OCI-LY1 (cell line): Measurements from ENCODE around the gene IFNK.

Source experiments
- H2AFZ ChIP-seq: fragments of 200-600 bp; sonication (generic), shearing (Covaris generic); 2 replicates; pipeline ENCODE4 v1.6.0; 2014; ENCODE audit warnings: antibody characterized with exemption, mild to moderate bottlenecking, low read length
- H3F3A ChIP-seq: fragments of 200-600 bp; sonication (generic), shearing (Covaris generic); 2 replicates; pipeline ENCODE4 v1.6.0; 2014; ENCODE audit warnings: mild to moderate bottlenecking, antibody characterized with exemption, low read length, moderate library complexity; ENCODE audit not compliant: insufficient read depth
- H3K27ac ChIP-seq: fragments of 200-600 bp; sonication (generic); 2 replicates; pipeline ENCODE4 v1.5.1; 2014; ENCODE audit warnings: low read length, mixed run types, mild to moderate bottlenecking, low read depth; ENCODE audit not compliant: poor library complexity, severe bottlenecking
- H3K27me3 ChIP-seq: fragments of 200-600 bp; sonication (generic); 2 replicates; pipeline ENCODE4 v1.6.0; 2014; ENCODE audit warnings: antibody characterized with exemption, mild to moderate bottlenecking, low read length, moderate library complexity; ENCODE audit not compliant: insufficient read depth
- H3K36me3 ChIP-seq: fragments of 200-600 bp; sonication (generic); 2 replicates; pipeline ENCODE4 v1.6.1; 2014; ENCODE audit warnings: mild to moderate bottlenecking, antibody characterized with exemption, low read length, moderate library complexity, mixed read lengths; ENCODE audit not compliant: insufficient read depth
- H3K4me1 ChIP-seq: fragments of 200-600 bp; sonication (generic); 2 replicates; pipeline ENCODE4 v1.5.1; 2014; ENCODE audit warnings: mild to moderate bottlenecking, low read length, moderate library complexity; ENCODE audit not compliant: insufficient read depth, severe bottlenecking
- H3K4me2 ChIP-seq: fragments of 200-600 bp; sonication (generic), shearing (Covaris generic); 2 replicates; pipeline ENCODE4 v1.6.1; 2014; ENCODE audit warnings: low read length
- H3K4me3 ChIP-seq: fragments of 200-600 bp; sonication (generic); 2 replicates; pipeline ENCODE4 v1.5.1; 2014; ENCODE audit warnings: low read length, low read depth, mild to moderate bottlenecking, mixed read lengths; ENCODE audit not compliant: poor library complexity, severe bottlenecking
- H3K79me2 ChIP-seq: fragments of 200-600 bp; shearing (Covaris generic); 2 replicates; pipeline ENCODE4 v1.6.1; 2016; ENCODE audit warnings: mixed run types, low read length, mixed read lengths; ENCODE audit not compliant: insufficient read depth
- H3K9ac ChIP-seq: fragments of 200-600 bp; sonication (generic), shearing (Covaris generic); 2 replicates; pipeline ENCODE4 v1.6.1; 2014; ENCODE audit warnings: mild to moderate bottlenecking, low read length, mixed read lengths
- H3K9me2 ChIP-seq: fragments of 200-600 bp; sonication (generic), shearing (Covaris generic); 2 replicates; pipeline ENCODE4 v1.6.1; 2014; ENCODE audit warnings: low read depth, mild to moderate bottlenecking, low read length, mixed read lengths
- H3K9me3 ChIP-seq: fragments of 200-600 bp; shearing (Covaris generic); 2 replicates; pipeline ENCODE4 v1.6.1; 2014; ENCODE audit warnings: low read length, mixed read lengths
- H4K20me1 ChIP-seq: fragments of 200-600 bp; sonication (generic), shearing (Covaris generic); 2 replicates; pipeline ENCODE4 v1.6.0; 2016; ENCODE audit warnings: mild to moderate bottlenecking, low read length; ENCODE audit not compliant: insufficient read depth
- EZH2 ChIP-seq: fragments of 200-600 bp; sonication (generic), shearing (Covaris generic); IDR thresholded peaks from 2 replicates; pipeline ENCODE4 v1.8.0; 2017; ENCODE audit warnings: borderline replicate concordance, mixed run types, mild to moderate bottlenecking, antibody characterized with exemption, low read length, moderate library complexity, mixed read lengths
- TF ChIP-seq, protein P1 (sequence below): fragments of 200-600 bp; sonication (generic), shearing (Covaris generic); IDR thresholded peaks from 2 replicates; pipeline ENCODE4 v1.5.1; 2017; ENCODE audit warnings: mild to moderate bottlenecking, antibody characterized with exemption, low read length, moderate library complexity, mixed read lengths

IFNK gene

DNA sequence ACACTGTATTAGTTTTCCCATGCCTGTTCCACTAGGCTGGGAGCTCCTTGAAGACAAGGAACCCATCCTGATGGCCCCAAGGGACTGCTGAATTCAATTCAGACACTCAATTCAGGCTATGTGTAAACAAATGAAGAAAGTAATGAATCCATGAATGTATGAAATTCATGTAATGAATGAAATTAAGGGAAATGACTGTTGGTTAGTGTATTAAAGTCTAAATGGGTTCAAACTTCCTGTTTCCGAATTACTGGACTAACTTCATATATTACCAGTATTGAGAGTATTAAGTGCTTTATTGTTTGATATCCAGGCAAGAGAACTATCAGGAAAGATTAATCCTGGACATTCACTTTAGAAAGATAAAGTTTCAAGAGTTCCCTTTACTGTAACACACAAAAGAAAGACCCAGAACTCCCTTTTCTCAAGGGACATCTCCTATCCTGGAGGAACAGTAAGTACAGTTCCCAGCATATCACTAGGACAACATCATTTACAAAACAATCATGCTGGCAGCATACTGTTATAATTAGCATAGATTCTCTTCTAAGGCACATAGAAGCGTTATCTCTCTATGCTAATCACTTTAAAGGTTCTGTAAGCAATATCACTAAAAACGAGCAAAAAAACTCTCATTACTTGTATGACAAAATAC lies 28.5 kb upstream of the IFNK start:
- H3K9ac ChIP-seq = no peak overlapping the region
- H3K9me2 ChIP-seq = no peaks in the 10 kb centered on the region
- no peak overlapping the region for H2AFZ ChIP-seq
- no peaks in the 10 kb centered on the region for H3K27me3 ChIP-seq
- no peaks in the 10 kb centered on the region for H3K9me3 ChIP-seq
- H3K4me3 ChIP-seq = no peak overlapping the region
- H3K4me1 ChIP-seq = no peaks in the 10 kb centered on the region
- no peak overlapping the region for H3K27ac ChIP-seq
- no peaks in the 10 kb centered on the region for H3K79me2 ChIP-seq
- no peaks in the 10 kb centered on the region for H4K20me1 ChIP-seq
- no peaks in the 10 kb centered on the region for H3F3A ChIP-seq
- TF ChIP-seq, protein P1, sequence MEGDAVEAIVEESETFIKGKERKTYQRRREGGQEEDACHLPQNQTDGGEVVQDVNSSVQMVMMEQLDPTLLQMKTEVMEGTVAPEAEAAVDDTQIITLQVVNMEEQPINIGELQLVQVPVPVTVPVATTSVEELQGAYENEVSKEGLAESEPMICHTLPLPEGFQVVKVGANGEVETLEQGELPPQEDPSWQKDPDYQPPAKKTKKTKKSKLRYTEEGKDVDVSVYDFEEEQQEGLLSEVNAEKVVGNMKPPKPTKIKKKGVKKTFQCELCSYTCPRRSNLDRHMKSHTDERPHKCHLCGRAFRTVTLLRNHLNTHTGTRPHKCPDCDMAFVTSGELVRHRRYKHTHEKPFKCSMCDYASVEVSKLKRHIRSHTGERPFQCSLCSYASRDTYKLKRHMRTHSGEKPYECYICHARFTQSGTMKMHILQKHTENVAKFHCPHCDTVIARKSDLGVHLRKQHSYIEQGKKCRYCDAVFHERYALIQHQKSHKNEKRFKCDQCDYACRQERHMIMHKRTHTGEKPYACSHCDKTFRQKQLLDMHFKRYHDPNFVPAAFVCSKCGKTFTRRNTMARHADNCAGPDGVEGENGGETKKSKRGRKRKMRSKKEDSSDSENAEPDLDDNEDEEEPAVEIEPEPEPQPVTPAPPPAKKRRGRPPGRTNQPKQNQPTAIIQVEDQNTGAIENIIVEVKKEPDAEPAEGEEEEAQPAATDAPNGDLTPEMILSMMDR = no peak
- TF ChIP-seq EZH2 = no peak
- H3K36me3 ChIP-seq = no peaks in the 10 kb centered on the region
- H3K4me2 ChIP-seq = no peak overlapping the region

DNA sequence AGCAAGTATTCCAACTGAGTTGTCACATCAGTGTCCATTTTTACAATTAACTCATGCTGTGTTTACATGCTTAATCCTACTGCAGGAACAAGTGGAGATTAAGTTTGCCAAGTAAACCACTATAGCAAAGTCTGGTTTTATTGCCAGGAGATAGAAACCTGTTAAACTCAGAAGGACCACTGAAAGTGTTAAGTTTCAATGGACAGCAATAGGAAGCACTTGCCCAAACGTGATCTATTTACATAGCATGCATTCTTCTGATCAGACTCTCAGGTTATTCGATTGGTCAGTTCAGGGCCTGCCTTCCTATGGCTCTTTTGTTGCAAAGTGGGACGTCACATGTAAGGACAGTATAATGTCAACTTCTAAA lies 28.0 kb upstream of the IFNK start:
- H3K4me2 ChIP-seq = no peak overlapping the region
- no peaks in the 10 kb centered on the region for H3K27me3 ChIP-seq
- H3K36me3 ChIP-seq = no peaks in the 10 kb centered on the region
- no peak overlapping the region for H3K4me3 ChIP-seq
- H2AFZ ChIP-seq = no peak overlapping the region
- H3K9ac ChIP-seq = no peak overlapping the region
- H3F3A ChIP-seq = no peaks in the 10 kb centered on the region
- no peaks in the 10 kb centered on the region for H3K79me2 ChIP-seq
- no peaks in the 10 kb centered on the region for H3K9me2 ChIP-seq
- H3K9me3 ChIP-seq = no peaks in the 10 kb centered on the region
- TF ChIP-seq, protein P1 = no peak
- TF ChIP-seq EZH2 = no peak
- no peaks in the 10 kb centered on the region for H3K4me1 ChIP-seq
- H4K20me1 ChIP-seq = no peaks in the 10 kb centered on the region
- no peak overlapping the region for H3K27ac ChIP-seq

DNA sequence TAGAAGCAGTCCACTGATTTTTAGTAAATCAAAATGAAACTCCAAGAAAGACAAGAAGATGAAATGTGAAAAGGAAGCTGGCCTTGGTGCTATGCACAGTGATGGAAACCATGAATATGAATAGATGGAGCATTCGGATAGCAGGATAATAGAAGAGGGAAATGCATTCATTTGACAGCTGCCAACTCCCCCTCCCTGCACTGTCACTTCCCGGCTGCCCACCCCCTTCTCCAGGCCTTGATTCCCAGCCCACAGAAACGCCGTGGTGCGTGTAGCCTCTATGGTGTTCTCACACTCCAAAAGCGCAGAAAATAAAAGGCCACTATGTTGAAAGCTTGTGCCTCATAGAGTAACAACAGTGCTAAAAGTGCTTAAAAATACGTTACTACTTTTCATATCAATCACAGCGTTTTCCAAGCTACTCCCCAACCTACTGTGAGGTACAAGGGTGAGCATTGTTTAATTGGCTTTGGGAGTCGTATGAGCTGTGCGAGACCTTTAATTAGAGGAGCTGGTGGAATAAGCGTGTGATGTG lies 26.1 kb upstream of the IFNK start:
- no peaks in the 10 kb centered on the region for H3K27me3 ChIP-seq
- no peak overlapping the region for H3K4me3 ChIP-seq
- no peaks in the 10 kb centered on the region for H3K9me3 ChIP-seq
- H3K9me2 ChIP-seq = no peaks in the 10 kb centered on the region
- H3K9ac ChIP-seq = no peak overlapping the region
- H3K79me2 ChIP-seq = no peaks in the 10 kb centered on the region
- no peak overlapping the region for H3K27ac ChIP-seq
- no peak overlapping the region for H2AFZ ChIP-seq
- TF ChIP-seq, protein P1 = no peak
- TF ChIP-seq EZH2 = no peak
- H3F3A ChIP-seq = no peaks in the 10 kb centered on the region
- no peaks in the 10 kb centered on the region for H4K20me1 ChIP-seq
- no peaks in the 10 kb centered on the region for H3K36me3 ChIP-seq
- H3K4me1 ChIP-seq = no peaks in the 10 kb centered on the region
- H3K4me2 ChIP-seq = no peak overlapping the region
